Measurements from ENCODE around the gene ZNRF3.

ZNRF3 gene

DNA sequence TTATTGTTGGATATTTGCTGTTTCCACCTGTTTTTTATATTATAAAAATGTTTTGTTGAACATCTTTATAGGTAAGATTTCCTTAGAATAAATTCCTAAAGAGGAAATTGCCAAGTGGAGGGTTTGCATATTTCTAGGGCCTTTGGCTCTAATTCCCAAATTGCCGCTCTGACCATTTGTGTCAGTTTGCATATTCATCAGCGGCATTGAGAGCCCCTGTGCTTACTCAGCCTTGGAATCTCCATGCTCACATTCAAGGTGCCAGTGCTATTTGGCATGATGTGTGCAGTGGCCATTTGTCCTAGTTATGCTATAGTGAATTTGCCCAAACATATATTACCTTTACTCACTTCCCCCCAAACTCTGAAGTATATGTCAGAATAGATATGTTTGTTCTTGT lies 214.9 kb downstream of the ZNRF3 start:
- DNase-seq: no peak

- no peak for DNase-seq
These were observed 218.9 kb downstream of the ZNRF3 start for GRCh38 chr22:29102300-29102699.

DNA sequence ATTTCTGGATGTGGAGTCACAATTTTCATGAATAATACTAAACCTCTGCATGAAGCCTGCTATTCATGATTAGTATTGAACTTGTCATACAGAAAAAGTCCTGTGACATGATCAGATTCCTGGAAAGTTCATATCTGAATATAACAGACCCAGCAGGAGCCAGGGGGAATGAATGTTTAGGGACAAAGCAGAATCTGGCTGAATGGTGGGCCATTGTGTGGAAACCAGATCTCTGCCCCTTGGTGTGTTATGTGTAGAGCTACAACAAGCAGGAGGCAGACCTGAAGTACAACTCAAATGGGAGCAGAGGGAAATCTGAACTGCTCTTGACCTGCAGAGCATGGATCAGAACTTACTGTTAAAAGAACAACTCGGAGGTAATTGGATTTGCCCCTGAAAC lies 219.7 kb downstream of the ZNRF3 start:
- no peak for DNase-seq

DNA sequence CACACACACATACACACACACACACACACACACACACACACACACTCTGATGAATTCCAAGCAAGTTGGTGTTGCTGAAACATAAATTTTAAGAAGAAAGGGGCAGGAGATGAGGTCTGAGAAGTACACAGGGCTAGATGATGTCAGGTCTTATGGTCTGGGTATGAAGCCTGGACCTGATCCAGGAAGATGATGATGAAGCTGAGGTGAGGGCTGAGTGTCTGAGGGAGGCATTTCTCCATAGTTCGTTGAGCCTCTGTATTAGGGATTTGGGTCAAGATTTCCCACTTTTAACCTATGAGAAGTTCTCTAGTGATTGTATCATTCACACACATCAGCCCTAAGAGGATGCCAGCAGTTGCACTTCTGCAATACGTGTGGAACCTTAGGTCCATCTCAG lies 222.1 kb downstream of the ZNRF3 start:
- no peak for DNase-seq

DNA sequence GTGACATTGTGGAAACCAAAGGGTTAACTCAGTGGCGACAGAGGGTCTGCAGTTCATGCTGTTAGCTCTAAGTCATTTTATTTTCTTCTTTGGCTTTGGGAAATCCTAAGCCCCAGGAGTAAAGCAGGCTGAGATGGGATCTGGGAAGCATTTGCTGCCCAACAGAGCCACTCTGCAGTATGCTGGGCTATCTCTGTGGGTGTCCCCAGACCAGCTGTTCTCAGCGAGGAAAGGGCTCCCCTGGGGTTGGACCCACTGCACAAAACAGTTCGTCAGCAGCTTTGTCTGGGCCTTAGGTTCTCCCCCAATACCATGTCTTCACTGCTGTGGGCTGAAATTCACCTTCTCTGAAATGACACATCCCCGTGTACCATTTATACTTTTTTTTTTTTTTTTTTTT lies 223.5 kb downstream of the ZNRF3 start:
- DNase-seq: no peak
